ENCODE data around the gene MZB1.

MZB1 gene, protein sequence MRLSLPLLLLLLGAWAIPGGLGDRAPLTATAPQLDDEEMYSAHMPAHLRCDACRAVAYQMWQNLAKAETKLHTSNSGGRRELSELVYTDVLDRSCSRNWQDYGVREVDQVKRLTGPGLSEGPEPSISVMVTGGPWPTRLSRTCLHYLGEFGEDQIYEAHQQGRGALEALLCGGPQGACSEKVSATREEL

DNA sequence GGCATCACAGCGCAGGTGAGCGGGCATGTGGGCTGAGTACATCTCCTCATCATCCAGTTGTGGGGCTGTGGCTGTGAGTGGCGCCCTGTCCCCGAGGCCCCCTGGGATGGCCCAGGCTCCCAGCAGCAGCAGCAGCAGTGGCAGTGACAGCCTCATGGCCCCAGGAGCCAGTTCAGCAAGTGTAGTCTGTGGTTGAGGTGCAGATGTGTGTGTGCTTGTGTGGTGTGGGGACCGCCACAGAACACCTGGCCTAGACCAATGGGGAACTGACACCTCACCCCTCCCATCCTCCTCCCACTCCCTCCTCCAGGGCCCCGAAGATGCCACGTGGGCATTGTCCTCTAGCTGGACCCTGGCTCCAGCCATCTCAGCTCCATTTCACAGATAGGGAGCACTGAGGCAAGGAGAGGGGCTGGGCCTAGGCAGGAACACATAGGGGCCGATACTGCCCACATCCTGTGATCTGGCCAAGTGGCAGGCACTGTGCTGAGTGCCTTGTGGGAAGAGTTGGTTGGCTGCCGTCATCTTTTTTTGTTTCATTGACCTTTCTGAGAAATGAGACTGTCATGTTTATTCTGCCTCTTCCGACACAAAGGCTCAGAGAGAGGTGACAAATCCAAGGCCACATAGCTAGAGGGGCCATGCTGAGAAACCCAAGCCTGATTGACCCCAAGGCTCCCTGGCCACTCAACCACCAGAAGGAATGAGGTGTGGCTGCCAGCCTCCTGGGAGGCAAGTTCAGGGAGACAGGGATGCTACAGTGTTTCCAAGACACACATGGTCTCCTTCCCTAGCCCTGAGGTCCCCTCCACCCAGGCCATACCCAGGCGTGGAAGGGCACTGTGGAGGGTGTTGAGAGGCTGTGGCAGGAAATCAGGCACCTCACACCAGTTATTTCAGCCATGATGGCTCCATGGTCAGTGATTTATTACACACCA lies at the start of gene MZB1:
TSS of gene MZB1 (minus strand) at position 213 of the 938 bp plus-strand sequence. CDS start at position 156, 57 bp downstream.
- DNase-seq (ENCODE audit: low read depth in 2 of 2): peak in 1 of 2 donors; percentile 28

DNA sequence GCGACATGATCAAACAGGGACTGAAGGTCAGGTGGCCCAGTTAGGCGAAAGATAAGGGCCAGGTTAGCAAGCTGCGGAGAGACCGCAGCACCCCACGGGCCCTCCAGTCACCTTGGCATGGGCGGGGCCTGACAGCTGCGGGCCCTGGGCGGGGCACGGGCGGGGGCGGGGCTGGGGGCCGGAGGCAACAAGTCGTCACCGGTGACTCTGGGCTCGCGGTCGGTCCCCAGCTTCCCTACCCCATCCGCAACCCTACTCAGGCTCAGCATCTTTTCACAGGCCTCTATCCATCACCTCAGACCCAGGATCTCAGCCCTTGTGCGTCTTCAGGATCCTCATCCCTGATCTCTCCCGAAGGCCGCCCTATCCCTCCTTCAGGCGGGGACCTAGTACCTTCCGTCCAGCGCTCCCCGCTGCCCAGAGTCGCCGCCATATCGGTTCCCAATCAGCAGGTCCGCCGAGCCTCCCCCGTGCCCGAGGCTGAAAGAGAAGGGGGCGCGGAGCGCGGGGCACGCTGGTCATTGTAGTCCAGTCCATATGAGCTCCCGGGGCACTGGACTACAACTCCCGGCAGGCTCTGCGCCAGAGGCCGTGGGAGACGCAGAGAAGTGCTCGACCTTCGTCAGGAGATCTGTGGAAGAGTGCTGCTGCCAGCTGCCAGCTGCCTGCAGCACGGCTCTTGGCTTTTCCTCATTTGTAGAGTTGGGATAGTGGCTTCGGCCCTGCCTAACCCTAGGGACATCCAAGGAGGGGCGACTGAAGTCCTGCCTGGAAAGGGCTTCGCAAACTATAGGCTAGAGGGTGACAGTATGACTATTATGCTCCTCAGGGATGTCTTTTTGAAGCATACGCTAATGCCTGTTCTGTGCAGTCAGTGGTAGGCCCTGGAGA lies 49.5 kb upstream of the MZB1 start, which contains the start of gene DNAJC18:
TSS of gene DNAJC18 (minus strand) at position 513 of the 891 bp plus-strand sequence. CDS start at position 433, 80 bp downstream.
- DNase-seq (ENCODE audit: low read depth in 2 of 2): peak; percentile 80 to 87

DNA sequence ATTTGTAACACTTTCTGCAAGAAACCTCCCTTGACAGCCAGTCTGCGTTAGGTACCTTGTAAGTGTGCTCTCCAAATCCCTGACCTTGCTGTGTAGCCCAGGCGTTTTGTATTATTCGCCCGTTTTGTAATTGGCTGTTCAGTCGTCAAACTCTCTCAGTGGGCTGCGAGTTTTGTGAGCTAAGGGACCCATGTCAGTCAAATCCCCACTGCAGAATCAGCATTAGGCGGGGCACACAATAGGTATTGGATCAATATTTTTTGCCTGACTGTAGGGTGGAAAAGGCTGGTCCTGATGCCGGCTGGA lies 48.9 kb upstream of the MZB1 start:
- no peak for DNase-seq (ENCODE audit: low read depth in 2 of 2)

DNA sequence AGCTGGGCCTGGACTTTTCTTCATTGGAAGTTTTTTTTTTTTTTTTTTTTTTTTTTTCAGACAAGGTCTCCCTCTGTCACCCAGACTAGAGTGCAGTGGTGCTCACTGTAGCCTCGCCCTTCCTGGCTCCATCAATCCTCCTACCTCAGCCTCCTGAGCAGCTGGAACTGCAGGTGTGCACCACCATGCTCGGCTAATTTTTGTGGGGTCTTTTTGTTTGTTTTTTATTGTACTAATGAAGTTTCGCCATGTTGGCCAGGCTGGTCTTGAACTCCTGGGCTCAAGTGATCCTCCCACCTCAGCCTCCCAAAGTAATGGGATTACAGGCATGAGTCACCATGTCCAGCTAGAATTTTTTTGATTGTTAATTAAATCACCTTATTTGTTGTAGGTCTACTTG lies 46.0 kb upstream of the MZB1 start:
- DNase-seq (ENCODE audit: low read depth in 2 of 2): no peak

DNA sequence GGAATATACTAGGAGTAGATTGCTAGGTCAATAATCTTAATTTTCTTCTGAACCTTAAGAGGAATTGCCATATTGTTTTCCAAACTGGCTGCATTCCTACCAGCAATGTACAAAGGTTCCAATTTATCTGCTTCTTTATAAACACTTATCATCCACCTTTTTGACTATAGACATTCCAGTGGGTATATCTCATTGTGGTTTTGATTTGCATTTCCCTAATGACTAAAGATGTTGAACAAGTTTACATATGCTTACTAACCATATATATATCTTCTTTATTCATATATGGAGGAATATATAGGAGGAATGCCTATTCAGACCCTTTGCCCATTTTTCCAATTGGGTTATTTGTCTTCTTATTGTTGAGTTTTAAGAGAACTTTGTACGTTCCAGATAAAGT lies 42.0 kb upstream of the MZB1 start:
- no peak for DNase-seq (ENCODE audit: low read depth in 2 of 2)

DNA sequence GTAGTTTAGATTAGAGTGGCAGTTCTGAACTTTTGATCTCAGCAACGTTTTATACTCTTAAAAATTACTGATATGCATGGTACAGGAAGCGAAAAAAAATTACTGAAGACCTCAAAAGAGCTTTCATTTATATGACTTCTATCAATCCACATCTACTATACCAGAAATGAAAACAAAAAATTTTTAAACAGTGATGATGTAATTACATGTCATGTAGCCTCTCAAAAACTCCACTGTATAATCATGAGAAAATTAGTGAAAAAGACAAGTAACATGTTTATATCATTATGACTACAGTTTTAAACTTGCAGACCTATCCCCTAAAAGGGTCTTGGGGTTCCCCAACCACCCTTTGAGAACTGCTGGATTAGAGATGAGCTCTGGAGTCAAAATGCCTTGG lies 40.3 kb upstream of the MZB1 start:
- no peak for DNase-seq (ENCODE audit: low read depth in 2 of 2)

DNA sequence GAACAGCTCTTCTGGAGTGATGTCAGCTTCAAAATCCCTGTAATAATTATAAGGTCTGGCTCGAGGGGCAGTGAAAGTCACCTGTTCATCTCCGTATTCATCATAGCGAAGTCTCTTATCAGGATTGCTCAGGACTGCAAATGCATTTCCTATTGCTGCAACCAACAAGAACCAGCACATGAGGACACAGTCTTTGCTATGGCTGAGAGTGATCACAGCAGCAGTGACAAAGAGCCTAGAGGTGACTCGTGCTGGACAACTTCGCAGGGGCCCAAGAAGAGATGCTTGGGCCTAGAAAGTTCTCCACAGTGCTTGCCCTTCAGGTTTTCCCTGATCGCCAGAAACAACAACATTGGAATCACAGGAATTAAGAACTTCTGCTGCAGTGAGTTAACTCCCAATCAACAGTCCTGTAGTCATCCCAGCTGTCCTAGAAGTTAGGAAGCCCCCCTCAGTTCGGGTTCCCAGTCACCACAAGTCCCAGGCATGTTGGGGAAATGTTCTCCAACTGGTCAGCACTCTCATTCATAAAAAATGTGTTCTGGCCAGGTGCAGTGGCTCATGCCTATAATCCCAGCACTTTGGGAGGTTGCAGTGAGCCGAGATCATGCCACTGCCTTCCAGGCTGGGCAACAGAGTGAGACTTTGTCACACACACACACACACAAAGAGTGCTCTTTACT lies 36.6 kb upstream of the MZB1 start:
- DNase-seq (ENCODE audit: low read depth in 2 of 2): no peak

DNA sequence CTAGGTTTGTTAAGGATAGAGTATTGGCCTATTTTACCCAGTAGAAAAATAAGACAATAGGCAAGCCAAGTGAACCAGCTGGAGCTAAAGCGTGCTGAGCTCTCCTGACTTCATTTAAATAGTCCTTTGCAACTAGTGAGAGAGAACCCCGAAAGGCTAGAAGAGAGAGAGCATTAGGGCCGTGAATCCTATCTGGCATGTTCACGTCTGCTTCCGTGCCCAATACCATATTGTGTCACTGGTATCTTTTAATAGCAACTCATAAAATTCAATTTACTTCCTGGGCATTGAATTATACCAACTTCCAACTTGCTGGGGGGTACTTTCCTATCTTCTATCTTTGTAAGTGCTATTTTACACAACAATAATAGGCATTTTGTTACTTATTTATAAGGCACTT lies 35.8 kb upstream of the MZB1 start:
- no peak for DNase-seq (ENCODE audit: low read depth in 2 of 2)

DNA sequence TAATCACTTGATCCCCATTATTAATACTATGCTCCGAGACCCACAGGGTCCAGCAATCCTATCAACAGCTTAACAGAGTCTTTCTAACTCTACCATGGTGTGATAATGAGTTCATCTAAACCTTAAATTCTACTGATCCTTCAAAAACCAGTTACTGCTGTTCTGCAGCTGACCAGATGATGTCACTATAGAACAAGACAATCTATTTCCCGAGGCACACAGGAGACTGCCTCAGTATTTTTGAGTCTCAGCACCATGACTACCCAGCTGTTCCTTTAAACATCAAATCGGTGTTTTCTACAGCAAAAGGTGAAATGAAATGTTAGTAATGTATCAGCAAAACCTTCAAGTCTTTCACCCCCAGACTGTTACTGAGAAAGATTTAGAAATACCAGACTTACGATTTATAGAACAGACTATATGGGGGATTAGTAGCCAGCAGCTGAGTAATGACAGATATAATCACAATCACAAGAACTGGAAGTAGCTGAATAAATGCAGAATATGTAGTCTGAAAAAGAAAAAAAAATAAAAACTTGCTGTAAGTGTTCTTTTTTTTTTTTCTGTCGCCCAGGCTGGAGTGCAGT lies 32.7 kb upstream of the MZB1 start:
- peak in 1 of 2 donors; percentile 56 for DNase-seq (ENCODE audit: low read depth in 2 of 2)

DNA sequence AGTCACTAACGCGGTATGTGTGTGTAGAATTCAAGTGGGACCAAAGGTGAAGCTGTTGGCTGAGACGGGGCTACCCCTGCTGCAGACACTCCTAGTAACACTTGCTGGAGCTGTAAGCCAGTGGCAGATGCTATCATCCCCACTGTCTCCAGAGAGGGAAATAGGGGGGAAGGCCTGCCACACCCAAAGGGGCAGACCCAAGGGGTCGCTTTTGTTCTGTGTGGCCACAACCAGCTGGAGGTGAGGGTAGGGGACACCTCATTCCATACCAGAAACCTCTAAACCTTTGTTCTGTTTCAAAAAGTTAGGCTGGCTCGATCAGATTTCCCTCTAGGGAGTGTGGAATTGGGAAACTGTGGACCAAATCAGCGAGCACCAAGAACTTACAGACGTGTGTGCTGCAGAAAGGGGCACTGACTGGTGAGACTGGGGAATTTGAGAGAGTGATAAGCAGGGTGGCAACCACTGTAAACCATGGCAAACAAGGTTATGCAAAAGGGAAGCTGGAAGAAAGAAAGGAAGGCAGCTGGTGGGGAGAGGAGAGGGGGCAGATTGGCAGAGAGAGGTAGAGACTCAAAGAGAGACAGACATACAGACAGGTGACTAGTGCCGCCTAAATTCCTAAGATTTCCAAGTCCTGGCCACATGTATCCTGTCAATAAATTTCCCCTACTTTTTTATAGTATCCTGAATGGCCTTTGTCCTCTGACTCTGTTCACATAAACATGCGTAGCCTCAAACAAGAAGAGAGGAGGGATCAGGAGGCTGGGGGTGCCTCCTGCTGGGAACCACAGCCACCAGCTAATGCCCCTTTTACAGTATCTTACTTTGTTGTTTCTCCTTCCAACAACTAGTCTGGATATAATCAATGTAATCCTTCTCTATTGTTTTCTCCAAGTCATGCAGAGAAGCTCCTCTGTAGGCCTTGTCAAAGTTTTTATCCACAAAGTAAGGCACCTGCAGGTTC lies 29.8 kb upstream of the MZB1 start:
- DNase-seq (ENCODE audit: low read depth in 2 of 2): no peak

DNA sequence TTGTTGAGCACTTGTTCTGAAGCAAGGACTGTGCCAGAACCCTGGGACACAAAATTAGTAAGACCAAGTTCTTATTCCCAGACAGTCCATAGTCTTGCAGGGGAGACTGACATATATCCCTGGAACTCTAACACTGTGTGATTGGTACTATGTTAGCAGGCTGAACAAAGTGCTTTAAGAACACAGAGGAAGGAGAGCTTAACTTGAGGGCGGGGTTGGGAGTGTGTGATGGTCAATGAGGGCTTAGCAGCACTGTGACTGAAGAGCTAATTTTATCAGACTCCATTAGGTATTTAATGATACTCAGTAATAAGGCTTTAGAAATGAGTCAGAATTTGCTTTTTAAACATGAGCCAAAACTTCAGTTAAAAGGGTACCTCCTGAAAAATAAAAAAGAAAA lies 29.1 kb upstream of the MZB1 start:
- DNase-seq (ENCODE audit: low read depth in 2 of 2): no peak

DNA sequence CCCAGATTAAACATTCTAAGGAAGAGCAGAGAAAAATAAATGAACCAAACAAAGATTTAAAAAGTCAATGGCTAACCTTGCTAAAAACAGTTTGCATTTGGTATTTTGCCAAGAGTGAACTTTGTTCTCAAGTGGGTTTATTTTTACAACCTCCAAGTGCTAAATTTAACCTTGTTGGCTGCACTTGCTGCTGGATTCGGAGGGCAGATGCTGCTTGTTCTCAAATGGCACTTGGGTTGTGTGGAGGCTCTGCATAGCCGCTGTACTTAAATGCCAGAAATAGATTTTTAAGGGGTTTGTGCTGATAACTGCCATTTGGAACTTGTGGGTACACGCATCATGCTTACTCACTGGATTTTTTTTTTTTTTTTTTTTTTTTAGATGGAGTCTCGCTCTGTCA lies 27.5 kb upstream of the MZB1 start:
- no peak for DNase-seq (ENCODE audit: low read depth in 2 of 2)

DNA sequence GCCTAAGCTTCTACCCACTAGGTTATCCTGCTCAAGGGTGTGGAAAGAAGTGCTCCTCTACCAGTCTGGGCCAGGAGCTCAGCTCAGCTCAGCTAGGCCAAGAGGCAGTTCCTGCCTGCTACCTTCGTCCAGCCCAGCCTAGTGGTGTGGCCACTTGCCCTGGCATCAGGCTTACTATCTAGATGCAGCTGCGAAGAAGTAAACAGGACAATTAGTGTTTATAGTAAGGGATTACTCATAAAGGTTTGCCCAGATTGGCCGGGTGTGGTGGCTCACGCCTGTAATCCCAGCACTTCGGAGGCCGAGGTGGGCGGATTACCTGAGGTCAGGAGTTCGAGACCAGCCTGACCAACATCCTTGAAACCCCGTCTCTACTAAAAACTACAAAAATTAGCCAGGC lies 26.9 kb upstream of the MZB1 start:
- no peak for DNase-seq (ENCODE audit: low read depth in 2 of 2)

DNA sequence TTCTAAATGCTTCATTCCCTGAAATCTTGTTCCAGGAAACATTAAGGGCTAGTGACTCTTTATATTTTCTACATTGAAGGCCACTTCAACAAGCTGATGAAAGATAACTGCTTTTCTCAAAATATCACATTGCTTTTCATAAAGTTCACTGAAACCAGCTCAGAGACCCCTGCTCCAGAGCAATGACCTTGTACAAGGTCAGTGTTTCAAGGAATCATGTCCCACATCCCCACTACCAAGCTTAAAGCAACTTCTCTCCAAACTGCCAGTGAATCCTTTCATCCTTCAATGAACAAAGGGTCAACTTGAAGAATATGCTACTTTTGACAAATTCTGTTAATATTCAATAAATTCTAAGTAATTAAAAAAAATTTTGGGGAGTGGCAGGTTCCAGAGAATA lies 26.2 kb upstream of the MZB1 start:
- no peak for DNase-seq (ENCODE audit: low read depth in 2 of 2)

DNA sequence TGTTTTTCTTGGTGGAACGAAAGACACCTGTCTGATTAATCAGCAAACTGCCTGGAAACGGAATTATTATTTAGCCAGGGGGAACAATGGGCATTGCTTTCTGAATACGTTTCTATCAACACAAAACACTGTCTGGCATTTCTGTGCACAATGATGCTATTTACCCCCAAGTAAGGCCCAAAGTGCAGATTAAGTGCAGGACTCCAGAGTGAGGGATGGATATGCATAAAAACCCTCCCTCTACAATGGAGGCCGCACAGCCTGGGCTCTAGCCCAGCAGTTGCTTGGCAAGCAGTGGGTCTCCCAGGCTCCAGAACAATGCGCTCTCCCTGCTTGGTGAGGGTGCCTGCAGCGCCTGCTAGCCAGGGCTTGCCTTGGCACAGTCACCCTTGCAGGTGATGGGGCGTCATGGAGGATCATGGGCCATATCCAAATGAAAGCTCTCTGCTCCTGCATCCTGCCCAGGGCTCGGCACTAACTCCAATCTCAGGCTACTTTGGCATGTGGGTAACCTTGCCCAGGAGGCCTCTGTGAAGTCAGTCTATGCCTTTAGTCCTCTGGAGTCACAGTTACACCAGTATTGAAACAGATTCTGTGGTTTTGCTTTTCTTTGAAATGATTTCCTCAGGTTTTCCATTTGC lies 25.6 kb upstream of the MZB1 start:
- no peak for DNase-seq (ENCODE audit: low read depth in 2 of 2)

DNA sequence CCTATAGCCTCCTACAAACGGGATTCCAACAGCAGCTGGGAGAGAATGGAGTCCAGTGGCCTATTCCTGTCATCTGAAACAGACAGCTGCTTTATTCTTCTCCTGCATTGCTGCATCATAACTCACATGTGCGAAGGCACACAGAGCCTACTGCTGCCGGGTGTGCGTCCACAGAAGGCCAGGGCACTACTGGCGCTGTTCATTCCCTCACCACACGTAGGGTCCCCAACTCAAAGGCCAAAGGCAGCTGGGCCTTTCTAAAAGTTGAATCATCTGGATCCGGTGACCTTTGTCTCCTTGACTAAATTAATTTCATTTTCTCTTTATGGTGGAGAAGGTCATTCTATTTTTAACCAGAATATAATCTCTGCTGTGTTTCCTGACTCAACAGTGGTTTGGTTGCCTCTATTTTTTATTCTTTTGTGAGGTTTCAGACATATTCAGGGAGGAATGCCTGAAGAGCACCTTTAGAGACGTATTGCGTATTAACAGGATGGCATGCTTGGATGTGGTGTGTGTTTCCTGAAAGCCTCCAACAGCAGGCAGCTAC lies 24.9 kb upstream of the MZB1 start:
- DNase-seq (ENCODE audit: low read depth in 2 of 2): no peak

DNA sequence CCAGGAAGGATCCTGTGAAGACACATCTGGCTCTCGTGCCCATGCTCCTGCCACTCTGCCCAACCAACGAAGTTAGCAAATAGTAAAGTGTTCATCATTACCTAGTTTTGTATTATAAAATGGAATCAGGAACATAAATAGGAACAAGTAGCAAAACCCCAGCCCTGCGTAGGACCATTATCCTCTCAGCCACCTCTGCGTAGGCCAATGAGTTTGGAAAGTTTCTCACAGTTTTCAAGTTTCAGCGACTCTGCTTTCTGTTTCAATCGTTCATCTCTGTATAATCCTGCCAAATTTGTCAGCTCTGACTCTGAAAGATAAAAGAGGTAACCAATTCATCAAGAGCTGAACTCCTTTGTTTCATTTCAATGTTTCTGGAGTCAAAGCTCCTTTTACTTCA lies 24.2 kb upstream of the MZB1 start:
- no peak for DNase-seq (ENCODE audit: low read depth in 2 of 2)

DNA sequence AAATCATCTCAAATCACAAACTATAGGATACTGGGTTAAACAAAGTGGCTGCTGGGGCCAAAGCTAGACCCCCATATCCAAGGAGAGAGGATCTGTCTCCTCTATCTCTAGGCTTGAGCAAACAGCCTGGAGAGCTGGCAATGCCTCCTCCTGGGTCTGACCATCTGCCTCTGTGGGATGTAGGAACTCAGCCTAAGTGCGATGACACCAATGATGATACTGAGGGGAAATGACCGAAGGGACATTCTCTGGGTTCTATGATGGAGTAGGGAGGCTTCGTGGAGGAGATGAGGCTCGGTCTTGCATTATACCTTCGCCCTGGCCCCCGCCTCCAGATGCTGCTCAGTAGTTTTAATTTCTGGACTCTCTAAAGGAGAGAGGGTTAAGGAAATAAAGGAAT lies 23.4 kb upstream of the MZB1 start:
- DNase-seq (ENCODE audit: low read depth in 2 of 2): no peak
